LNCaP clone FGC (cell line): ENCODE results near the gene RNF212.

Experiments used
- DNase-seq: peaks from one replicate; pipeline ENCODE4 v3.0.0-alpha.2; 2011; ENCODE audit warnings: low read depth
- H3K4me3 ChIP-seq: 2 replicates; pipeline ENCODE4 v1.5.1; 2011; ENCODE audit warnings: mild to moderate bottlenecking, low read depth, low read length, control low read depth
- CTCF ChIP-seq: IDR thresholded peaks from 2 replicates; pipeline ENCODE4 v1.5.1; 2012; ENCODE audit warnings: mild to moderate bottlenecking; ENCODE audit not compliant: control insufficient read depth, insufficient read depth; ENCODE audit errors: extremely low read depth

Gene RNF212

GRCh38 chr4:1079711-1080265, 33.6 kb downstream of the RNF212 start:
- no peak for DNase-seq
- H3K4me3 ChIP-seq = no peak overlapping the region
- TF ChIP-seq CTCF = no peak

GRCh38 chr4:1078490-1078889, 34.9 kb downstream of the RNF212 start:
- no peak overlapping the region for H3K4me3 ChIP-seq
- no peak for TF ChIP-seq CTCF
- DNase-seq = no peak

DNA sequence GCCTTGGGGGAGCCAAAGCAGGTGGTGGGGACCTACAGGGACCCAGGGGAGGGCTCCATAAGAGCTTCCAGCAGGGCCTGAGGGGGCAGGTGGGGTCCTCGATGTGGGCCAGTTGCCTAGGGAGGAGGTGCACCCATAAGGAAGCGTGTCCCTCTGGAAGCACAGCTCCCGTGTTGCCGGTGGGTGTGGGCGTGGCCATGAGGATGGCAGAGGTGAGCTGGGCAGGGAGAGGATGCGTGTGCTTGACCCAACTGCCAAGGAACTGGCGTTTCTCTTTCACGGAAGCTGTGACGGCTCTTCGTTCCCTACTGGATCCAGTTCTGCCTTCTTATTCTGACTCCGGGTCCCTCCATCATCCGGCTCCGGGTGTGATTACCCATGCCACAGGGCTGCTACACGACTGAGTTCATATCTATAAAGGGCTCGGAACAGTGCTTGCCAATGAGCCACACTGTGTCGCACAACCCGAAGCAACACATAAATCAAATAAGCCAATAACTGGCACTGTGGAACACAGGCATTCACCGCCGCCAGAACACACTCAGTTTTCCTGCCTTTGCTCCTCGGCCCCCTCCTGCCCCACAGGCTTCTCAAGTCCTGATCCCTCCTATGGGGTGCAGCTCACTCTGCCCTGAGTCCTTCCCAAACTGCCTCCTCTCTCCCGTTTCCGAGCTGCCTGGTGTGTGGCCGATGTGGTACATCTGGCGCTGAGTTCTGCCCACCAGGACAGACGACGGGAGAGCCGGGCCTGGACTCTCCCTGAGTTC, 35.5 kb downstream of the RNF212 start:
- no peak for TF ChIP-seq CTCF
- no peak overlapping the region for H3K4me3 ChIP-seq
- no peak for DNase-seq

- no peak for TF ChIP-seq CTCF
- DNase-seq = no peak
- H3K4me3 ChIP-seq = no peak overlapping the region
Observed at GRCh38 chr4:1075809-1076699, 37.3 kb downstream of the RNF212 start.

DNA sequence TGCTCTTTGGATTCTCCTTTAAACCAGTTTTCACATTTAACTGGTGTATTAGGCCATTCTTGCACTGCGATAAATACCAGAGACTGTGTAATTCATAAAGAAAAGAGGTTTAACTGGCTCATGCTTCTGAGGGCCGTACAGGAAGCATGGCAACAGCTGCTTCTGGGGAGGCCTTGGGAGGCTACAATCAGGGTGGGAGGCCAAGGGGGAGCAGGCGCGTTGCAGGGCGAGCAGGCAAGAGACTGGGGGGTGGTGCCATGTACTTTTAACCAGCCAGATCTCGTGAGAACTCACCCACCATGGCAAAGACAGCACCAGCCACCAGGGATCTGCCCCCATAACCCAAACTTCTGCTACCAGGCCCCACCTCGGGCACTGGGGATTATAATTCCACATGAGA, 38.1 kb downstream of the RNF212 start:
- H3K4me3 ChIP-seq = no peak overlapping the region
- no peak for DNase-seq
- no peak for TF ChIP-seq CTCF

- H3K4me3 ChIP-seq = no peak overlapping the region
- TF ChIP-seq CTCF = no peak
- DNase-seq = no peak
Observed at GRCh38 chr4:1074077-1074476, 39.3 kb downstream of the RNF212 start.
